Natural killer cell (primary cell): ENCODE measurements around the gene TPST1. TPM values are rescaled to one million over a fixed set of nuclear protein-coding genes. Genes with fewer than 3 reads are reported as not detected.

ENCODE experiments used
- ATAC-seq, 3 donors: fragments of 150-1000 bp in 2 of 3; fragments of 200-7000 bp in 1 of 3; cut with Tn5 transposase; 1 replicate in 1 of 3; 2 replicates in 2 of 3; pipeline ENCODE4 v1.10.0; 2021; ENCODE audit warnings: mild to moderate bottlenecking in 2 of 3, moderate library complexity in 2 of 3
- DNase-seq, 2 donors: peaks; one replicate each; pipeline versions ENCODE4 v3.0.0 to v3.0.0-alpha.2; 2013 to 2021; ENCODE audit warnings: mixed read lengths in 1 of 2
- H3K27ac ChIP-seq: one replicate; pipeline ENCODE4 v1.5.1; 2013; ENCODE audit warnings: mild to moderate bottlenecking, low read length
- H3K27me3 ChIP-seq: one replicate; pipeline ENCODE4 v1.6.1; 2013; ENCODE audit warnings: low read length; ENCODE audit not compliant: control insufficient read depth, insufficient read depth
- H3K36me3 ChIP-seq: one replicate; pipeline ENCODE4 v1.6.1; 2013; ENCODE audit warnings: low read length; ENCODE audit not compliant: control insufficient read depth, insufficient read depth
- H3K4me1 ChIP-seq: one replicate; pipeline ENCODE4 v1.6.1; 2013; ENCODE audit warnings: low read length; ENCODE audit not compliant: control insufficient read depth, insufficient read depth
- H3K4me3 ChIP-seq: one replicate; pipeline ENCODE4 v1.5.1; 2013; ENCODE audit warnings: low read length
- H3K9me3 ChIP-seq: one replicate; pipeline ENCODE4 v1.6.1; 2013; ENCODE audit warnings: low read length; ENCODE audit not compliant: control insufficient read depth, insufficient read depth
- H3K27ac Mint-ChIP-seq, 2 donors: one replicate each; pipeline ENCODE4 v1.8.0; 2022; ENCODE audit warnings: mild to moderate bottlenecking in 2 of 2, mixed read lengths in 2 of 2, moderate library complexity in 1 of 2
- H3K27me3 Mint-ChIP-seq, 2 donors: one replicate each; pipeline ENCODE4 v1.8.0; 2022; ENCODE audit warnings: low read depth in 2 of 2, mixed read lengths in 2 of 2
- H3K36me3 Mint-ChIP-seq: one replicate; pipeline ENCODE4 v1.8.0; 2022; ENCODE audit warnings: mixed read lengths
- H3K4me1 Mint-ChIP-seq, 2 donors: one replicate each; pipeline ENCODE4 v1.8.0; 2022; ENCODE audit warnings: mixed read lengths in 2 of 2
- H3K4me3 Mint-ChIP-seq: one replicate; pipeline ENCODE4 v1.8.0; 2022; ENCODE audit warnings: mild to moderate bottlenecking, moderate library complexity, mixed read lengths
- H3K9me3 Mint-ChIP-seq, 2 donors: one replicate each; pipeline ENCODE4 v1.8.0; 2022; ENCODE audit warnings: mixed read lengths in 2 of 2
- WGBS: methylation state at CpG from one replicate; pipeline ENCODE4 v1.1.7; 2013; ENCODE audit warnings: missing lambda C conversion rate; ENCODE audit not compliant: insufficient coverage; 5-methylcytosine and 5-hydroxymethylcytosine counted together
- intact Hi-C: fragments of 100-400 bp; cut with micrococcal nuclease; formaldehyde crosslinking; loops from one replicate; pipeline ENCODE4 v1.14.2; 2022
- total RNA-seq, 4 donors: library from RNA; stranded (reverse); fragments of 120-200 nt in 1 of 4; gene quantifications; one replicate each; pipeline versions ENCODE4 v1.2.3 to v1.2.4, GENCODE V29; 2013 to 2022
- TF ChIP-seq, protein P1 (sequence below): fragments of 200-600 bp; IDR thresholded peaks from one replicate; pipeline ENCODE4 v1.8.0; 2022; ENCODE audit warnings: antibody characterized with exemption

The TPST1 gene
- total RNA-seq, 3 donors from 2014 or later (not counting 1 experiment from before 2014, with no cell fraction given): 10.4 to 17.3 (median 14.3) TPM

DNA sequence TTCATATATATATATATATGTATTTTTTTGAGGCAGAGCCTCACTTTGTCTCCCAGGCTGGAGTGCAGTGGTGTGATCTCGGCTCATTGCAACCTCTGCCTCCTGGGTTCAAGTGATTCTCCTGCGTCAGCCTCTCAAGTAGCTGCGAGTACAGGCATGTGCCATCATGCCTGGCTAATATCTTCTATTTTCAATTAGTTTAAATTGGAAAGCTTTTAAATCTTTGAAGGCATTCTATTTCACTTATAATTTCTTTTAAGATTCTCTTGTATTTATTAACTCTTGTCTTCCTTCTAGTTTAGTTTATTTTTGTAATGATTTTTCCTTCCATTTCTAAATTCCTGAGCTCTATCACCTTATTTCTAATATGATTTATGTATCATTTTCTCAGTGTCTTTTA is 71.2 kb downstream of the TPST1 start:
- H3K4me3 Mint-ChIP-seq: no peak overlapping the region
- ATAC-seq (no peak), DNase-seq (no peak)
- H3K27ac ChIP-seq: no peak overlapping the region
- WGBS: 97% methylated on average over 3 of the region's 3 CpGs
- no peaks in the 10 kb centered on the region for H3K4me1 ChIP-seq
- peaks cover 0 to 3% of the 10 kb centered on the region in 2 donors for H3K4me1 Mint-ChIP-seq
- no peaks in the 10 kb centered on the region for H3K27me3 ChIP-seq
- H3K4me3 ChIP-seq: no peak overlapping the region
- no peaks in the 10 kb centered on the region for H3K36me3 Mint-ChIP-seq
- H3K27ac Mint-ChIP-seq: no peak overlapping the region
- no peaks in the 10 kb centered on the region for H3K9me3 Mint-ChIP-seq
- H3K9me3 ChIP-seq: no peaks in the 10 kb centered on the region
- no peaks in the 10 kb centered on the region for H3K36me3 ChIP-seq
- H3K27me3 Mint-ChIP-seq: peaks cover 0 to 2% of the 10 kb centered on the region in 2 donors
- TF ChIP-seq, protein P1, sequence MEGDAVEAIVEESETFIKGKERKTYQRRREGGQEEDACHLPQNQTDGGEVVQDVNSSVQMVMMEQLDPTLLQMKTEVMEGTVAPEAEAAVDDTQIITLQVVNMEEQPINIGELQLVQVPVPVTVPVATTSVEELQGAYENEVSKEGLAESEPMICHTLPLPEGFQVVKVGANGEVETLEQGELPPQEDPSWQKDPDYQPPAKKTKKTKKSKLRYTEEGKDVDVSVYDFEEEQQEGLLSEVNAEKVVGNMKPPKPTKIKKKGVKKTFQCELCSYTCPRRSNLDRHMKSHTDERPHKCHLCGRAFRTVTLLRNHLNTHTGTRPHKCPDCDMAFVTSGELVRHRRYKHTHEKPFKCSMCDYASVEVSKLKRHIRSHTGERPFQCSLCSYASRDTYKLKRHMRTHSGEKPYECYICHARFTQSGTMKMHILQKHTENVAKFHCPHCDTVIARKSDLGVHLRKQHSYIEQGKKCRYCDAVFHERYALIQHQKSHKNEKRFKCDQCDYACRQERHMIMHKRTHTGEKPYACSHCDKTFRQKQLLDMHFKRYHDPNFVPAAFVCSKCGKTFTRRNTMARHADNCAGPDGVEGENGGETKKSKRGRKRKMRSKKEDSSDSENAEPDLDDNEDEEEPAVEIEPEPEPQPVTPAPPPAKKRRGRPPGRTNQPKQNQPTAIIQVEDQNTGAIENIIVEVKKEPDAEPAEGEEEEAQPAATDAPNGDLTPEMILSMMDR: no peak
- intact Hi-C loops: no loop called here

DNA sequence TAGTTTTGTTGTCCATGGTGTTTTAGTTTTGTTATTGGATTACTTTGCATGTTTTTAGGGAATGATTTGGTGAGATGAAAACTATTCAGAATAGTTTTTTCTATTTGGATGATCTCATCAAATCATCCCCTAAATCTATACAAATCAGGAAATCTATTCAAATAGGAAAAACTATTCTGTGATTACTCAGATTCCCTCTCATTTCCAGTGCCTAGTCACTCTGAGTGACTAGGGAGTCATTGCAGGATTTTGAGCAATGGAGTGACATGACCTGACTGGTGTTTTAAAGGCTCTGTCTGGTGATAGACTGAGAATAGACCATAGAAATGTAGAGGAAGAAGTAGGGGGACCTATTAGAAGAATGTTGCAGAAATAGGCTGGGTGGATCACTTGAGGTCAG is 72.4 kb downstream of the TPST1 start:
- no peaks in the 10 kb centered on the region for H3K36me3 ChIP-seq
- no peak overlapping the region for H3K27ac Mint-ChIP-seq
- intact Hi-C loops: no loop called here
- H3K27ac ChIP-seq: no peak overlapping the region
- no peak for DNase-seq
- no peaks in the 10 kb centered on the region for H3K9me3 ChIP-seq
- no peaks in the 10 kb centered on the region for H3K36me3 Mint-ChIP-seq
- TF ChIP-seq, protein P1: no peak
- no peaks in the 10 kb centered on the region for H3K27me3 Mint-ChIP-seq
- no peak for ATAC-seq
- H3K4me1 ChIP-seq: no peaks in the 10 kb centered on the region
- H3K4me1 Mint-ChIP-seq: peaks cover 0 to 4% of the 10 kb centered on the region in 2 donors
- no peaks in the 10 kb centered on the region for H3K27me3 ChIP-seq
- H3K9me3 Mint-ChIP-seq: no peaks in the 10 kb centered on the region
- no peak overlapping the region for H3K4me3 Mint-ChIP-seq
- no peak overlapping the region for H3K4me3 ChIP-seq

DNA sequence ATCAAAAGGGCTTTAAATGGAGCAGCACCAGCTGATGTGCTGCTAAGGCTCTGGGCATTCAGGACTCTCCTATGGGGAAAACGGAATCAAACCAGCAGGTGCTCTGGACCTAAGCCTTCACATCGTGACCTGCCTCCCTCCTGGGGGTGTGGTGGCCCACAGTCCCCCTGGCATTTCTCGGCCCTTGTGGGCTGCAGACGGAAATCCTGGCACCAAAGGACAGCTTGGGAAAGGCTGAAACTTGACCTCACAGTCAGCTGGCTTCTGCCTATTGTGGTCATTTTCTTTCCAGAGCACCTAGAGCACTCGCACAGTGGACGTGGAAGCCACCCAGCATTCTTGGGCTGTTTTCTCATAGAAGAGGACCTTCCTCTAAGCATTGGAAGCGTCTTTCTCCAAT is 74.8 kb downstream of the TPST1 start:
- no peak overlapping the region for H3K27ac ChIP-seq
- ATAC-seq (no peak), DNase-seq (no peak)
- no peaks in the 10 kb centered on the region for H3K4me1 ChIP-seq
- H3K4me3 ChIP-seq: no peak overlapping the region
- no peaks in the 10 kb centered on the region for H3K36me3 ChIP-seq
- Mint-ChIP-seq H3K27me3 (no peaks in the 10 kb centered on the region), H3K36me3 (no peaks in the 10 kb centered on the region), H3K9me3 (no peaks in the 10 kb centered on the region), H3K4me3 (no peak overlapping the region), H3K4me1 (peaks cover 0 to 4% of the 10 kb centered on the region in 2 donors), H3K27ac (no peak overlapping the region)
- WGBS: 86% methylated on average over 7 of the region's 7 CpGs
- H3K9me3 ChIP-seq: no peaks in the 10 kb centered on the region
- TF ChIP-seq, protein P1: no peak
- intact Hi-C loops: no loop called here
- H3K27me3 ChIP-seq: no peaks in the 10 kb centered on the region
